Suprapubic skin (tissue), 4 donors: ENCODE results near the gene MAGI1. TPM values are rescaled to one million over a fixed set of nuclear protein-coding genes. Genes with fewer than 3 reads are reported as not detected.

ENCODE experiments used
- DNase-seq, 2 donors: peaks; one replicate each; pipeline ENCODE4 v3.0.0-alpha.2; 2019; ENCODE audit warnings: low spot score in 2 of 2
- H3K27ac ChIP-seq: fragments of 200-600 bp; sonication (generic); one replicate; pipeline ENCODE4 v1.5.1; 2019
- H3K27me3 ChIP-seq: fragments of 200-600 bp; sonication (generic); one replicate; pipeline ENCODE4 v1.5.1; 2019
- H3K36me3 ChIP-seq: fragments of 200-600 bp; sonication (generic); one replicate; pipeline ENCODE4 v1.5.1; 2019
- H3K4me1 ChIP-seq: fragments of 200-600 bp; sonication (generic); one replicate; pipeline ENCODE4 v1.5.1; 2019
- H3K4me3 ChIP-seq: fragments of 200-600 bp; sonication (generic); one replicate; pipeline ENCODE4 v1.5.1; 2019; ENCODE audit warnings: mild to moderate bottlenecking
- H3K9me3 ChIP-seq: fragments of 200-600 bp; sonication (generic); one replicate; pipeline ENCODE4 v1.5.1; 2019
- EP300 ChIP-seq: sonication (generic); formaldehyde crosslinking; IDR thresholded peaks from one replicate; pipeline ENCODE4 v1.6.1; 2017; ENCODE audit warnings: antibody characterized with exemption
- POLR2A ChIP-seq, 2 donors: fragments of 450-650 bp; IDR thresholded peaks; one replicate each; pipeline ENCODE4 v1.6.1; 2017; ENCODE audit warnings: antibody characterized with exemption in 2 of 2, mild to moderate bottlenecking in 2 of 2, moderate library complexity in 2 of 2
- POLR2AphosphoS5 ChIP-seq, 3 donors: sonication (generic); formaldehyde crosslinking; IDR thresholded peaks; one replicate each; pipeline ENCODE4 v1.6.1; 2017; ENCODE audit warnings: antibody characterized with exemption in 3 of 3
- WGBS: methylation state at CpG from one replicate; pipeline ENCODE4 v1.1.5; 2018; 5-methylcytosine and 5-hydroxymethylcytosine counted together
- total RNA-seq, 4 donors: library from RNA; depleted of rRNA; stranded (reverse); fragments of >200 nt; gene quantifications; one replicate each; pipeline ENCODE4 v1.1.0, GENCODE V29; 2016
- TF ChIP-seq, protein P1 (sequence below), 2 donors: fragments of 200-600 bp in 1 of 2; fragments of 450-650 bp in 1 of 2; sonication (generic) in 1 of 2; IDR thresholded peaks; one replicate each; pipeline ENCODE4 v1.5.1; 2016 to 2019; ENCODE audit warnings: antibody characterized with exemption in 2 of 2, mild to moderate bottlenecking in 1 of 2, moderate library complexity in 1 of 2

Gene MAGI1
- total RNA-seq, 4 donors from 2014 or later, result 37.9 to 71.5 (median 48.6) TPM

GRCh38 chr3:65305836-65306235, 732.9 kb downstream of the MAGI1 start:
- Histone ChIP-seq H3K36me3 (no peaks in the 10 kb centered on the region), H3K4me3 (no peak overlapping the region), H3K27ac (no peak overlapping the region), H3K27me3 (no peaks in the 10 kb centered on the region), H3K4me1 (no peaks in the 10 kb centered on the region), H3K9me3 (no peaks in the 10 kb centered on the region)
- DNase-seq, result no peak
- TF ChIP-seq, protein P1, sequence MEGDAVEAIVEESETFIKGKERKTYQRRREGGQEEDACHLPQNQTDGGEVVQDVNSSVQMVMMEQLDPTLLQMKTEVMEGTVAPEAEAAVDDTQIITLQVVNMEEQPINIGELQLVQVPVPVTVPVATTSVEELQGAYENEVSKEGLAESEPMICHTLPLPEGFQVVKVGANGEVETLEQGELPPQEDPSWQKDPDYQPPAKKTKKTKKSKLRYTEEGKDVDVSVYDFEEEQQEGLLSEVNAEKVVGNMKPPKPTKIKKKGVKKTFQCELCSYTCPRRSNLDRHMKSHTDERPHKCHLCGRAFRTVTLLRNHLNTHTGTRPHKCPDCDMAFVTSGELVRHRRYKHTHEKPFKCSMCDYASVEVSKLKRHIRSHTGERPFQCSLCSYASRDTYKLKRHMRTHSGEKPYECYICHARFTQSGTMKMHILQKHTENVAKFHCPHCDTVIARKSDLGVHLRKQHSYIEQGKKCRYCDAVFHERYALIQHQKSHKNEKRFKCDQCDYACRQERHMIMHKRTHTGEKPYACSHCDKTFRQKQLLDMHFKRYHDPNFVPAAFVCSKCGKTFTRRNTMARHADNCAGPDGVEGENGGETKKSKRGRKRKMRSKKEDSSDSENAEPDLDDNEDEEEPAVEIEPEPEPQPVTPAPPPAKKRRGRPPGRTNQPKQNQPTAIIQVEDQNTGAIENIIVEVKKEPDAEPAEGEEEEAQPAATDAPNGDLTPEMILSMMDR (IDR thresholded peaks at IDR 0.05), result no peak
- TF ChIP-seq EP300 (no peak), POLR2A (IDR thresholded peaks at IDR 0.05) (no peak), POLR2AphosphoS5 (IDR thresholded peaks at IDR 0.05) (no peak)
- 85% methylated on average over 4 of the region's 4 CpGs for WGBS

Other genes with a start within 250 kb of the MAGI1 start
- 10 to 100 TPM; 13.3 to 29.1 (median 22.8) TPM for gene SLC25A26, start 182.1 kb upstream of the MAGI1 start, total RNA-seq